Heart left ventricle (tissue), 13 donors: ENCODE data around the gene GNL3.

Source experiments
- POLR2A ChIP-seq, 2 donors: fragments of 450-650 bp; IDR thresholded peaks; one replicate each; pipeline ENCODE4 v1.6.1; 2017; ENCODE audit warnings: antibody characterized with exemption in 2 of 2, mild to moderate bottlenecking in 2 of 2, moderate library complexity in 2 of 2
- TF ChIP-seq, protein P1 (sequence below), 12 donors: fragments of 200-600 bp; sonication (generic) in 4 of 12; IDR thresholded peaks; one replicate each; pipeline versions ENCODE4 v1.5.0 to v1.8.0; 2018 to 2022; ENCODE audit warnings: antibody characterized with exemption in 12 of 12, mild to moderate bottlenecking in 5 of 12
- donor health status: ischemic (EF 13 %, LVEDD 7.1; RV severe dilation, severe dysfunction).
- donor health status: DM: no; HTN: yes; CAD: no.
- donor health status: DM: no; HTN: no; CAD: no.
- donor health status: ischemic (EF 25% LVEDD 6.9; RV normal size, moderate dysfunction).
- donor health status: ischemic (EF 25% LVEDD 5.7; RV mildly dilated, moderate dysfunction).
- donor health status: ischemic (EF 35%, LVEDD 5.7; RV mildly dilated, moderate dysfunction).
- donor health status: nonischemic (EF 11% LVEDD 7.7; RV severe dilation, severe dysfunction).
- donor health status: DM: yes; HTN: yes; CAD: no.
- donor health status: PGD.
- donor health status: ischemic (EF 29% LVEDD 5.4; RV normal size, mild dysfunction).
- donor health status: nonischemic (EF 23%, LVEDD 6.1; RV moderate dilation, normal function).

DNA sequence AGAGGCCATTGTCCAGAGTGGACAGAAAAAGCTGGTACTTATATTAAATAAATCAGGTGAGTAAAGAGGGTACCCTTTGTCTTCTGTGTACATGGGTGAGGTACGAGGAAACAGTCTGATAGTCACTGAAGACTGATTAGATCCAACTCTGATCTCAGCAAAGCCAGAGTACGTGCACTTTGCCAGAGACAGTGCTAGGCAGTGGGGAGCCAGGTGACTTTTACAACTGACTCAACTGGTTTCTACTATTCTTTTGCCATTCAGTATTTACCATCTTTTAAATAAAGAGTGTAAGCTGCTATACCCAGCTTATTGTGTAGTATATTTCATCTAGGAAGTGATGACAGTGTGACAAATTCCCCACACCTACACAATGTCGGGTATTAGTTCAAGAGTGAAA is 3.3 kb downstream of the GNL3 start:
- TF ChIP-seq, protein P1, sequence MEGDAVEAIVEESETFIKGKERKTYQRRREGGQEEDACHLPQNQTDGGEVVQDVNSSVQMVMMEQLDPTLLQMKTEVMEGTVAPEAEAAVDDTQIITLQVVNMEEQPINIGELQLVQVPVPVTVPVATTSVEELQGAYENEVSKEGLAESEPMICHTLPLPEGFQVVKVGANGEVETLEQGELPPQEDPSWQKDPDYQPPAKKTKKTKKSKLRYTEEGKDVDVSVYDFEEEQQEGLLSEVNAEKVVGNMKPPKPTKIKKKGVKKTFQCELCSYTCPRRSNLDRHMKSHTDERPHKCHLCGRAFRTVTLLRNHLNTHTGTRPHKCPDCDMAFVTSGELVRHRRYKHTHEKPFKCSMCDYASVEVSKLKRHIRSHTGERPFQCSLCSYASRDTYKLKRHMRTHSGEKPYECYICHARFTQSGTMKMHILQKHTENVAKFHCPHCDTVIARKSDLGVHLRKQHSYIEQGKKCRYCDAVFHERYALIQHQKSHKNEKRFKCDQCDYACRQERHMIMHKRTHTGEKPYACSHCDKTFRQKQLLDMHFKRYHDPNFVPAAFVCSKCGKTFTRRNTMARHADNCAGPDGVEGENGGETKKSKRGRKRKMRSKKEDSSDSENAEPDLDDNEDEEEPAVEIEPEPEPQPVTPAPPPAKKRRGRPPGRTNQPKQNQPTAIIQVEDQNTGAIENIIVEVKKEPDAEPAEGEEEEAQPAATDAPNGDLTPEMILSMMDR (IDR thresholded peaks at IDR 0.05) = no peak
- no peak for TF ChIP-seq POLR2A (IDR thresholded peaks at IDR 0.05)
